Right hindlimb (tissue), 1 donor: ENCODE results near the gene SUSD2.
A peak's percentile ranks its signal among the peaks of the same experiment; 100 is the strongest.
"Not testable (repeated sequence)": the region's sequence is repeated elsewhere in the genome, so short reads cannot be mapped to it uniquely, and the experiment has no call there.

Source experiments
- DNase-seq: peaks from one replicate; pipeline ENCODE4 v3.0.0-alpha.2; 2018

SUSD2 gene

GRCh38 chr22:24189249-24190158 lies 8.2 kb downstream of the SUSD2 start:
- peak; percentile 68 for DNase-seq

DNA sequence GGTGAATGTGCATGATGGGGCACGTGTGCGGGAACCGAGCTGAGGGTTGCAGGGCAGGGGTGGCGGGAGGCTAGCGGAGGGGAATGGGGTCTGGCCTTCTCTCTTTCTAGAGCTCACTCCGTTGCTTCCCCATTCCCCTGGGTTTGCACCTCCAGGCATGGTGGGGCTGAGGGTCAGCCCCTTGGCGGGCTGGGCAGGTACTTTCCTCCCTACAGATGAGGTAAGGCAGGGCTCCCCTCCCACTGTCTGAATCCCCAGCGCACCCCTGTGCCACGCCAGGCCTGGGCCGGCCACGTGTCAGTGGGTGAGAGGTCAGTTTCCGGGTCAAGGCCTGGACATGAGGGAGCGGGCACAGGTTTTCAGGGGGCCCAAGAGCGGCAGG lies 8.9 kb downstream of the SUSD2 start:
- peak; percentile 21 for DNase-seq

- no peak for DNase-seq
Measured at GRCh38 chr22:24190596-24191208, 9.4 kb downstream of the SUSD2 start.

GRCh38 chr22:24191381-24191841 lies 10.1 kb downstream of the SUSD2 start:
- no peak for DNase-seq

- no peak for DNase-seq
Measured at GRCh38 chr22:24191893-24192292, 10.6 kb downstream of the SUSD2 start.

DNA sequence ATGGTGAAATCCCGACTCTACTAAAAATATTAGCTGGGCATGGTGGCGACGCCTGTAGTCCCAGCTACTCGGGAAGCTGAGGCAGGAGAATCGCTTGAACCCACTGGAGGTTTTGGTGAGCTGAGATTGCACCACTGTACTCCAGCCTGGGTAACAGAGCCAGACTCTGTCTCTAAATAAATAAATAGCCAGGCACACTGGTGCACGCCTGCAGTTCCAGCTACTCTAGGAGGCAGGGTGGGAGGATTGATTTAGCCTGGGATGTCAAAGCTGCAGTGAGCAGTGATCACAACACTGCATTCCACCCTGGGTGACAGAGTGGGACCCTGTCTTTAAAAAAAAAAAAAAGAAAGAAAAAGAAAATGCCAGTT lies 17.4 kb downstream of the SUSD2 start:
- no peak for DNase-seq

- DNase-seq, result no peak
Measured at GRCh38 chr22:24200619-24201212, 19.4 kb downstream of the SUSD2 start.

GRCh38 chr22:24201681-24202614 lies 20.7 kb downstream of the SUSD2 start:
- DNase-seq, result no peak

DNA sequence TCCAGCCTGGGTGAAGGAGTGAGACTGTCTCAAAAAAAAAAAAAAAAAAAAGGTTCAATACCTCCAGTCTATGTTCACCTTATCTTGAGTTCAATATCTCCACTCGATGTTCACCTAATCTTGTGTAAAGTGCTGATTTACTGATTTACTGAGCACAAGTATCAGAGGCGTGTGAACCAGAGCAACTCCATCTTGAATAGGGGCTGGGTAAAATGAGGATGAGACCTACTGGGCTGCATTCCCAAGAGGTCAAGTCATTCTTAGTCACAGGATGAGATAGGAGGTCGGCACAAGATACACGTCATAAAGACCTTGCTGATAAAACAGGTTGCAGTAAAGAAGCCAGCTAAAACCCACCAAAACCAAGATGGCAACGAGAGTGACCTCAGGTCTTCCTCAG lies 22.6 kb downstream of the SUSD2 start:
- DNase-seq, result not testable (repeated sequence)

GRCh38 chr22:24205438-24206195 lies 24.3 kb downstream of the SUSD2 start:
- no peak for DNase-seq

GRCh38 chr22:24206460-24207263 lies 25.4 kb downstream of the SUSD2 start:
- DNase-seq, result not testable (repeated sequence)

DNA sequence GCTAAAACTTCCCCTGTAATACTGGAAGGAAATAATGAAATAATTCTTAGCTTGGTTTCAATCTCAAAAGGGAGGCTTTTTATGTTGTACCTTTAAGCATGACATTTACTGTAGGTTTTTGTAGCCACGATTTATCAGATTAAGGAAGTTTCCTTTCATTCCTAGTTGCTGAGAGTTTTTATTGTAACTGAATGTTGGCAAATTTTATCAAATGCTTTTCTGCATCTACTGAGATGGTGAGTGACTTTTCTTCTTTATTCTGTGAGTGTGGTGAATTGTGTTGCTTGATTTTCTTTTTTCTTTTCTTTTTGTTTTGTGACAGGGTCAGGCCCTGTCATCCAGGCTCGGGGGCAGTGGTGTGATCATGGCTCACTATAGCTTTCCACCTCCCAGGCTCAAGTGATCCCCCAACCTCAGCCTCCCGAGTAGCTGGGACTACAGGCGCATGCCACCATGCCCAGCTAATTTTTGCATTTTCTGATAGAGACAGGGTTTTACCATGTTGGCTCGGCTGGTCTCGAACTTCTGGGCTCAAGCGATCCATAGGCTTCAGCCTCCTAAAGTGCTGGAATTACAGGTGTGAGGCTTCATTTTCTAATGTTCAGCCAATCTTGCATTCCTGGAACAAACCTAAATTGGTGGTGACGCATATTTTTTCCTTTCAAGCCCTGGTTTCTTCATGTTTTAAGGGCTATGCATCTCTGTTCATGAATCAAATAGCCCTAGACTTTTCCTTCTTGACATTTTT lies 26.2 kb downstream of the SUSD2 start:
- no peak for DNase-seq

DNA sequence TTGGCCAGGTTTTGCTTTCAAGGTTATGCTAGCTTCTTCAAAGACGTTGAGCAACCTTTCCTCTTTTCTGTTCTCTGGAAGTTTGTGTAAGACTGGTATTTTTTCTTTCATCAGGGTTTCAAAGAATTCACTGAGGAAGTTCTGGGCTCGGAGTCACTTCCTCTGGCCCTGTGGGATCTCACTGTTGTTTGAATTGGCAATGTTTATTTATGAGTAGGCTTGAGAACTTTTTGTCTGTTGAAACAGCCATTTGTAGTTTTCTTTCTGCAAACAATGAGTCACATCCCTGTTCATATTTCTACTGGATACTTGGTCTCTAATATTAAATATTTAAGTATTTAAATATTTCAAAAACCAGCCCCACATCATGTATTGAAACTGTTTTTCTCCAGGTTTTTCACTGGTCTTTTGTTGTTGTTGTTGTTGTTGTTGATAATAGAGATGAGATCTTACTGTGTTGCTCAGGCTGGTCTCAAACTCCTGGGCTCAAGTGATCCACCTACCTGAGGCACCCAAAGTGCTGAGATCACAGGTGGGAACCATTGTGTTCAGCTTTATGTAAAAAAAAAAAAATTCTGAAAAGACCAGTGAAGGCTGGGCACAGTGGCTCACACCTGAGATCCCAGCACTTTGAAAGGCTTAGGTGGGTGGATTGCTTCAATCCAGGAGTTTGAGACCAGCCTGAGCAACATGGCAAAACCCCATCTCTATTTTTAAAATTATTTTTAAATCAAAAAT lies 26.9 kb downstream of the SUSD2 start:
- peak; percentile 27 for DNase-seq

- DNase-seq, result no peak
Measured at GRCh38 chr22:24209016-24209415, 27.7 kb downstream of the SUSD2 start.

- DNase-seq, result no peak
Measured at GRCh38 chr22:24209687-24210086, 28.4 kb downstream of the SUSD2 start.

DNA sequence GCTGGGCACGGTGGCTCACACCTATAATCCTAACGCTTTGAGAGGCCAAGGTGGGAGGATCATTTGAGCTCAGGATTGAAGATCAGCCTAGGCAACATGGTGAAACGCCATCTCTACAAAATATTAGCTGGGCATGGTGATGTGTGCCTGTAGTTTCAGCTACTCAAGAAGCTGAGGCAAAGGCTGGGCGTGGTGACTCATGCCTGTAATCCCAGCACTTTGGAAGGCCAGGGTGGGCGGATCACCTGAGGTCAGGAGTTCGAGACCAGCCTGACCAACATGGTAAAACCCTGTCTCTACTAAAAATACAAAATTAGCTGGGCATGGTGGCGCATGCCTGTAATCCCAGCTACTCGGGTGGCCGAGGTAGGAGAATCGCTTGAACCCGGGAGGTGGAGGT lies 29.1 kb downstream of the SUSD2 start:
- not testable (repeated sequence) for DNase-seq

- DNase-seq, result not testable (repeated sequence)
Measured at GRCh38 chr22:24211716-24212115, 30.4 kb downstream of the SUSD2 start.

DNA sequence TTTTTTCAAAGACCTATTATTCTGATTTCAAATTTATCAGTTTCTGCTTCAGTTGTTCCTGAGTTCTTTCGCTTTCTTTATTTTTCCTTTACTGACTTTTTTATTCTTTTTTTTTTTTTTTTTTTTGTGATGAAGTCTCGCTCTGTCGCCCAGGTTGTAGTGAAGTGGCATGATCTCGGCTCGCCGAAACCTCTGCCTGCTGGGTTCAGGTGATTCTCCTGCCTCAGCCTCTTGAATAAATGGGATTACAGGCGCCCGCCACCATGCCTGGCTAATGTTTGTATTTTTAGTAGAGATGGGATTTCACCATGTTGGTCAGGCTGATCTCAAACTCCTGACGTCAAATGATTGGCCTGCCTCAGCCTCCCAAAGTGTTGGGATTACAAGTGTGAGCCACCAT lies 31.8 kb downstream of the SUSD2 start:
- DNase-seq, result not testable (repeated sequence)

DNA sequence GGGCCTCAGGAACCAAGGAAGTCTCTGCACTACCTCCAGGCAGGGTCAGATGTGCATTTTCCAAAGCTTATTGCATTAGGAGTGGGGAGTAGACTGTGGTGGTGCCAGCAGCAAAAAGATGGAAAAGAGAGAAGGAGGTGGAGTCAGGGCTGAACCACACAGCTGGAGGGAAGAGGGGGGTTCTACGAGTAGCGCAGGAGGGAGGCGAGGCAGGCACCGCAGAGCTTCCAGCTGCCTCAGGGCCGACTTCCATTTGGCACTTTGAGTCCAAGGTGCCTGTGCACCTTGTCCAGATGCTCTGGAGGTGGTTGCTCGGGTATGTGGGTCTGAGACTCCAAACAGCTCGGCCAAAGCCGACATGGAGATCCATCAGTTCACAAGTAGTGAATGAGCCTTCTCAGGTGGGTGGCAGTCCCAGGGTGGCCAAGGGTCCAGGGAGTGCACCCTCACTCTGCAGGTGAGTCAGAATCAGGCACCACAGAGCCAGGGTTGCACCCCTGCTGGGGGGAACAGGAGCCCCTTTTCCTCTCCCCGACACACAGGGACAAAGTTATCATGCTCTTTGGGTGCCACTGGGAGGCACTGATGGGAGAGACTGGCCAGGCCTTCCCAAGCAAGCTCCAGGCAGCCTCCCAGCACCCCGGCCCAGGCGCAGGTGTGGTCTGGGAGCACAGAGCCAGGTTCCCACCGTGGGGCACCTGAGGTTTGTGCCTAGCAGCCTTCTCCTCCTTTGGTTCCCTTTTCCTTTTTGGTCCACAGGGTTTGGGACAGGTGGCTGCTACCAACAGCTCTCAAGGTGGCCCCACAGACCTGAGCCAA lies 33.4 kb downstream of the SUSD2 start:
- DNase-seq, result no peak
